Activated naive CD4-positive, alpha-beta T cell treated with anti-CD3 and anti-CD28 coated beads, Interleukin-2, amount 10 ng/mL, durations not matched to agents 7 days and 5 days (primary cell): ENCODE results near the gene PACS1.

Experiments
- CTCF ChIA-PET: fragments of 350-600 bp; sonication (Branson Sonifier 250); formaldehyde crosslinking; loops from one replicate; lab custom pipeline; 2021; ENCODE audit warnings: antibody characterized with exemption; lab: Charles Lee
- DNase-seq: peaks from one replicate; pipeline ENCODE4 v3.0.0-alpha.2; 2020
- H3K27ac Mint-ChIP-seq: one replicate; pipeline ENCODE4 v1.8.0; 2021; ENCODE audit warnings: mild to moderate bottlenecking, moderate library complexity, mixed read lengths
- H3K27me3 Mint-ChIP-seq: one replicate; pipeline ENCODE4 v1.8.0; 2021; ENCODE audit warnings: mild to moderate bottlenecking, mixed read lengths
- H3K36me3 Mint-ChIP-seq: one replicate; pipeline ENCODE4 v1.8.0; 2021; ENCODE audit warnings: mixed read lengths
- H3K4me1 Mint-ChIP-seq: one replicate; pipeline ENCODE4 v1.8.0; 2021; ENCODE audit warnings: mixed read lengths
- H3K4me3 Mint-ChIP-seq: one replicate; pipeline ENCODE4 v1.8.0; 2021; ENCODE audit warnings: mild to moderate bottlenecking, moderate library complexity, mixed read lengths
- H3K9me3 Mint-ChIP-seq: one replicate; pipeline ENCODE4 v1.8.0; 2021; ENCODE audit warnings: mixed read lengths

The PACS1 gene

DNA sequence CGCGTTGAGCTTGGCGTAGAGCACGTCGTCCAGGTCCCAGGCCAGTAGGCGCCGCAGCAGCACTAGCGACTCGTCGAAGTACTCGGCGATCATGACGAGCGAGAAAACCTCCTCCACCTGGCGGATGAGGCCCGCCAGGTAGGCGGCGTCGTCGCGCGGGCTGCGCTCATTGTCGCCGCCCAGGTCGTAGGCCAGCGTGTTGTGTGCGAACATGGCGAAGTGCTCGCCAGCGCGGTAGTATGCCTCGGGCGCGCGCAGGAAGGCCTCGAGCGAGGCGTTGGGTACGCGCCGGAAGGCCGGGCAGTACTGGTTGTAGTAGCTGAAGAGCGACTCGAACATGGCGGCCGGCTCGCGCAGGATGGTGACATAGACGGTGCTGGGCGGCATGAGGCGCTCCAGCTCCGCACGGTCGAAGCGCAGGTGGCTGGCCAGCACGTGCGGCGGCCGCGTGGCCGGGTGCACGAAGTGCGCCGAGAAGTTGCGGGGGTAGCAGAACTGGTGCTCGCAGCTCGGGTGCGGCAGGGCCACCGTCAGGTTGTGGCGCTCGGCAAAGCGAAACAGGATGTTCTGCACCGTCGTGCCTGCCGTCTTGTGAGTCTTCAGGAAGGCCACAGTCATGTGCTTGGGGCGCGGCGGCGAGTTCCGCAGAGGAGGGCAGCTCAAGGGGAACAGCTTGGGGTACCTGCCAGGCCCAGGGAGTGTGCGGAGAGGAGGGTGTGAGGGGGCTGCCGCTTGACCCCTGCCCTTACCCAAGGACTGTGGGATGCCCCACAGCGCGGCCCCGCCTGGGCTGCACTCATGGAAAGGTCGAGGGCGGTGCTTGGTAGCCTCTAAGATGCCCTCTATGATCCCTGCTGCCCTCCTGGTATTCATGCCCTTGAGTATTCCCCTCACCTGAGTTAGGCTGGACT is 26.8 kb upstream of the PACS1 start:
- Mint-ChIP-seq H3K36me3 (no peaks in the 10 kb centered on the region), H3K4me1 (peaks cover 11% of the 10 kb centered on the region), H3K4me3 (no peak overlapping the region), H3K9me3 (no peaks in the 10 kb centered on the region), H3K27ac (no peak overlapping the region), H3K27me3 (peaks cover 74% of the 10 kb centered on the region)
- DNase-seq = no peak
- CTCF ChIA-PET = interaction anchor here (0.8 to 4.0 kb wide), 6 partner anchors 8 to 92 kb away, joined by 3 to 32 read pairs (median 4); no protein-coding TSS in a partner anchor

DNA sequence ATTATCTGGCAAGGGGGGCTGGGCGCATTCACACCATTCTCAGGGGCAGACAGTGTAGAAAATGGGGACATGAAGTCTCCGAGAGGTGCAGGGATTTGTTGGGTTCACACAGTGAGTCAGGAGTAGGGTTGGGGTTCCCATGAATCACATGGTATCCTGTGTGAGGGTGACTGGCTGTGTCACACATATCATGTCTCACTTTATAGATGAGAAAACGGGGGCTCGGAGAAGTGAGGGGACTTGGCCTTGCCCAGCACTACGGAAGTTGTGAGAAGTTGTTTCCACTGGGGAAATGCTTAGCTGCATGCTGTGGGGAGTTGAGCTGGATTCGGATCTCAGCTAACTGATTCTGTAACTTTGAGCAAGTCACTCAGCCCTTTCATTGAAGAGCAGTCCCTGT is 25.3 kb upstream of the PACS1 start:
- Mint-ChIP-seq H3K9me3 (no peaks in the 10 kb centered on the region), H3K36me3 (no peaks in the 10 kb centered on the region), H3K27ac (peak overlapping the region; percentile 30), H3K4me3 (no peak overlapping the region), H3K4me1 (peaks cover 20% of the 10 kb centered on the region), H3K27me3 (peaks cover 73% of the 10 kb centered on the region)
- DNase-seq = no peak
- CTCF ChIA-PET = interaction anchor here (0.6 to 4.0 kb wide), 40 partner anchors 9 to 340 kb away, joined by 3 to 32 read pairs (median 4); partner anchors contain the start of genes BANF1, CATSPER1, KAT5 and RNASEH2C

DNA sequence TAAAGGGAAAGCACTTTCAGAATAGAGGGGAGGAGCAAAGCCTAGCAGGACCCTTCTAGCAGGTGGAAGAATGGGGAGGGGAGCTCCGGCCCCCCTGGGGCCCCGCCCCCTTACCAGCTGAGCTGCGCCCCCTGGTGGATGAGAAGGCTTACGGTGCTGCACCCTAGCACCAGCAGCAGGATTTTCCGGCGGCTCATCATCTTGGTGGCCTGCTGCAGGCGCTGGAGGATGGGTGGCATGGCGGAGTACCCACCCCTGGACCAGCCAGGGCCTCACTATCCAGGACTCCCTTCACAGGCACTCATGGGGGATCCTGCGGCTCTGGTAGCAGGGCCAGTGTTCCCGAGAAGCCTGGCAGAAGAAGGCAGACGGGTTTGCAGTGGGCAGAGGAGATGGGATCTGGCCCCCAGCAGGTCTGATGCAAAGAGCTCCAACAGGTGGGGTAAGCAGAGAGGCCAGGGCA is 24.9 kb upstream of the PACS1 start:
- Mint-ChIP-seq H3K36me3 (no peaks in the 10 kb centered on the region), H3K4me3 (no peak overlapping the region), H3K9me3 (no peaks in the 10 kb centered on the region), H3K27ac (peak overlapping the region; percentile 30), H3K27me3 (peaks cover 70% of the 10 kb centered on the region), H3K4me1 (peaks cover 25% of the 10 kb centered on the region)
- CTCF ChIA-PET = interaction anchor here (0.6 to 4.0 kb wide), 38 partner anchors 8 to 341 kb away, joined by 3 to 32 read pairs (median 4); partner anchors contain the start of genes BANF1, CATSPER1, CCDC85B and KAT5
- DNase-seq = peak; percentile 89

DNA sequence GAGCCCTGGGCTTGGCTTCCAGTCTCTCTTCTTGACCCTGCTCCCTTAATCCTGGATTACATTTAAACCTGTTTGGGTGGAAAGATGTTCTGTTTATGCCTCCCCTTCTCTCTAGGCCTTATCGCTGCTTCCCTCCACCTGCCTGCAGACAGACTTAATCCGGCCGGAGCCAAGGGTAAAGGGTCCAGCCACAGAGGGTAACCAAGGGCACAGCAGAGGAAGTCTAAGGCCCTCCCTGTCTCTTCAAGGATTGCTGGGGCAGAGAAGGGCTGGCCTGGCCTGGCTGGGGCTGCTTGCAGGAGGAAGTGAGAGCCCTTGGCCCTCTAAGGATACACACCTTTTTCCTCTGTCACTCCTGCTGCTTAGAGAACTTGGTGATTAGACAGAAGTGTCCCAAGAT is 23.2 kb upstream of the PACS1 start:
- no peaks in the 10 kb centered on the region for H3K36me3 Mint-ChIP-seq
- peaks cover 36% of the 10 kb centered on the region for H3K4me1 Mint-ChIP-seq
- H3K9me3 Mint-ChIP-seq = no peaks in the 10 kb centered on the region
- no peak overlapping the region for H3K4me3 Mint-ChIP-seq
- peaks cover 59% of the 10 kb centered on the region for H3K27me3 Mint-ChIP-seq
- H3K27ac Mint-ChIP-seq = no peak overlapping the region
- CTCF ChIA-PET = interaction anchor here (1.1 to 3.8 kb wide), 4 partner anchors 11 to 88 kb away, joined by 4 to 28 read pairs (median 4); no protein-coding TSS in a partner anchor
- DNase-seq = no peak

DNA sequence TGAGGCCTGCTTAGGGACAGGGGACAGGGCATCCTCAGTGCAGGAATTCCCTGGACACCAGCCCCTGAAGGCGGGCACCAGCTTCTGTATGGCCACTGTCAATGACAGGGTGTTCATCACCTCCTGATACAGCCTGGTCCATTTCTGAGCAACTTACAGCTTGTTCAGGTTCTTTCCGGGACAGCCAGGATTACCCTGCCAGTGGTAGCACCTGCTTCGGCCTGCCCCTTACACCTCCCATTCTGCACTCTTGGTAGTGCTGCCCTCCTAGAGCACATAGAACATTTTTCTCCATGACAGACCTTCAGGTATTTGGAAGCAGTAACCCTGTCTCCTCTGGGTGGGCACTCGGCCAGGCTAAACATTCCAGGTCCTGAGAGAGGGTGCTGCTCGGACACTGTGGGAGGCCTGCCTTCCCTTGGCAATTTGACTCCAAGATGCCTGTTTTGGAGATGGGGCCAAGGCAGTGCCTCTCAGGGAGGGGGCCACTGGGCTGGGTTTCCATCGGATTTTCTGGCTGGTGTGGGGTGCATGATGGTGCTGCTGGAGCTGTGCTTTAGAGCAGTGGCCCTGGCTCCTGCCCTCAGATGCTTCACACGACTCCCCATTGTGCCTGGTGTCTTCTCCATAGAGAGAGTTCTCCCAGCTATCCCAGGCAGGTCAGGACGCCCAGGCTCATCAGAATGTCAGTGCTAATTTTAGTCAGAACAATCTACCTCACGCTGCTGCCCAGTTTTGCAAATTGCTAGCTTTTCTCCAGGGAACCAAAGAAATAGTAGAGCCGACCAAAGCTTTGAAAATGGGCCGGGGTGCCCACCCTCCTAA is 22.3 kb upstream of the PACS1 start:
- CTCF ChIA-PET = interaction anchor here (0.5 to 1.9 kb wide), 4 partner anchors 14 to 146 kb away, joined by 3 to 4 read pairs (median 4); no protein-coding TSS in a partner anchor
- H3K4me3 Mint-ChIP-seq = no peak overlapping the region
- DNase-seq = no peak
- peaks cover 55% of the 10 kb centered on the region for H3K27me3 Mint-ChIP-seq
- no peak overlapping the region for H3K27ac Mint-ChIP-seq
- H3K4me1 Mint-ChIP-seq = peaks cover 42% of the 10 kb centered on the region
- H3K9me3 Mint-ChIP-seq = no peaks in the 10 kb centered on the region
- peaks cover 5% of the 10 kb centered on the region for H3K36me3 Mint-ChIP-seq

DNA sequence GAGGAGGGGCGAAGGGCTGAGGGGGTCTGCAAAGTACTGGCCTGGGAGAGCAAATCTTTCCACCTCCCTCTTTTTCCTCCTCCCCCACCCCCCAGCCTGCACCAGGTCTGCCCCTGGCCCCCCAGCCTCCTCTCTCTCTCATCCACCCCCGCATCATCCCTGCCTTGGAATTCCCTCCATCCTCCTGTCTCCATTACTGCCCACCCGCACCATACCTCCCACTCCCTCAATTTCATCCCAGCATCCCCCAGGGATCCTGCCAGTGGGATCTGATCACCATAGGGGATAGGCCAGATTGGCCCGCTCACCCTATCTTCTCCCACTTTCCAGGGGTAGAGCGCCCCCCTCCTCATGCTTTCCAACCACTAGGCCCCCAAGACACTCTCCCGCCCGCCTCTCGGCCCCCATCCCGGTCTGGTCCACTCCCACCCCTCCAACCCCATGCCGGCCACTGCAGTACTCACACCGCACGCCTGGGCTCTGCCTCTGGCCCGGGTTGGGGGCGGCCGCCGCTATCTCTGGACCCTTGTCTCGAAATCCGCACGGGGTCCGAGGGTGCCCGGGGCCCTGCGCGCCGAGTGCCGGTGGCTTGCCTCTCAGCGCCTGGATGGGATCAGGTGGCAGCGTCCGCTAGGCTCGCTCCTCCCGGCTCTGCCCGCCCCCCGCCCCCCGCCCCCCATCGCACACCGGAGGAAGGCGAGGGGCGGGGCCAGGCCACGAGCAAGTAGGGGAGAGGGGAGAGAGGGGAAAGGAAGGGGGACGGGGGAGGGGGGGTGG is 21.3 kb upstream of the PACS1 start, which contains the start of gene GAL3ST3:
GAL3ST3 (minus strand) TSS at position 615 of the 777 bp plus-strand sequence. CDS start 3,746 bp downstream, outside the sequence.
- H3K4me3 Mint-ChIP-seq = no peak within 1 kb of the TSS
- CTCF ChIA-PET = no interaction called here

DNA sequence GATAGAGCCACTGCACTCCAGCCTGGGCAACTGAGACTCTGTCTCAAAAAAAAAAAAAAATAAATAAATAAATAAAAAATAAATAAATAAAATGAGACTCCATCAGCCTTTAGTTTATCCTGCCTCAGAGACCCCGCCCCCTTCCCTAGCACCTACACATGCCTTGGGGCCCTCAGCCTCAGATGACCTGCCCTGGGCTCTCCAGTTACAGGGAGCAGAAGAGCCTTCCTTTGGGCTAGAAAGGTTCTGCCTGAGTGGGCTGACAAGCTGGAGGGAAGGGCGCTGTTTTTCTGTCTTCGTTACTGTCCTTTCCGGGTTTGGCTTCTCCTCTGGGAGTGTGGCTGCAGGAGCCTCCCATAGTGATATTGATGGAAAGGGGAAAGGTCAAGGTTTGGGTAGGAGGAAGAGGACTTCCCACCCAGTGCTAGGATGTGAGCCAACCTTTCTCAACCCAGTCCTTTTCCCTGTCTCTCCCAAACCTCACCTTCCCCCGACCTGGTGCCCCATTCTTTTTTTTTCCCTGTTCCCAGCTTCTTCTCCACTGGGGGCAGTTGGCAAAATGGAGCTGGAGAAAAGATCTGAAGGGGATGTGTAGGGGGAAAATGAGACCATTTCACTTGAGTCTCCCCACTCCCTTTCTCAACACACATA is 19.4 kb upstream of the PACS1 start:
- H3K36me3 Mint-ChIP-seq = peaks cover 26% of the 10 kb centered on the region
- CTCF ChIA-PET = interaction anchor here (1.1 to 5.9 kb wide), 2 partner anchors 18 to 85 kb away, joined by 3 to 48 read pairs; partner anchors contain the start of gene PACS1
- no peaks in the 10 kb centered on the region for H3K9me3 Mint-ChIP-seq
- H3K27ac Mint-ChIP-seq = peak overlapping the region; percentile 79
- H3K4me1 Mint-ChIP-seq = peaks cover 48% of the 10 kb centered on the region
- peak overlapping the region; percentile 93 for H3K4me3 Mint-ChIP-seq
- no peak for DNase-seq
- peaks cover 38% of the 10 kb centered on the region for H3K27me3 Mint-ChIP-seq

More for the DNA sequence above, 21.3 kb upstream of the PACS1 start, which contains the start of gene GAL3ST3:
- H3K36me3 Mint-ChIP-seq = peaks cover 15% of the 10 kb centered on the region
- H3K27me3 Mint-ChIP-seq = peaks cover 51% of the 10 kb centered on the region
- DNase-seq = peak; percentile 35
- peak within 1 kb of the TSS; percentile 9 for H3K27ac Mint-ChIP-seq
- no peaks in the 10 kb centered on the region for H3K9me3 Mint-ChIP-seq
- peaks cover 51% of the 10 kb centered on the region for H3K4me1 Mint-ChIP-seq

DNA sequence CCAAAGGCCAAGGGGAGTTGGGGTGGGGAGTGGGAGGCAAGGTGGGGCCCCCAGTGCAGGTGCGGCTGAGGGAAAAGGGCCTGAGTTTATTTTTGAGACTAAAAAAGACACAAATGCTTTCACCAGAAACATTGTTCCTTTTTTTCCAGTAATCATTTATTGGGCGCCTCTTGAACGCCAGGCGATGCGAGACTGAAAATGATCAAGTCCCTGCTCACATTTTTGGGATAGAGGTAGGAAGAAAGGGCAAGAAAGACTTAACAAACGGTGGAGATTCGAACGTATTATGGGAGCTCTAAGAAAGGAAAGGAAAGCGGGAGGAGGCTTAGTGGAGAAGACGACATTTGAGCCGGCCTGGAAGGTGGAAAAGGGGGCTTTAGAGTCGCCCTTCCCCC is 18.7 kb upstream of the PACS1 start:
- Mint-ChIP-seq H3K27me3 (peaks cover 33% of the 10 kb centered on the region), H3K27ac (peak overlapping the region; percentile 79), H3K4me1 (peaks cover 48% of the 10 kb centered on the region), H3K9me3 (no peaks in the 10 kb centered on the region), H3K36me3 (peaks cover 28% of the 10 kb centered on the region), H3K4me3 (peak overlapping the region; percentile 93)
- CTCF ChIA-PET = interaction anchor here (1.1 to 5.9 kb wide), 2 partner anchors 17 to 84 kb away, joined by 3 to 48 read pairs; partner anchors contain the start of gene PACS1
- DNase-seq = no peak

DNA sequence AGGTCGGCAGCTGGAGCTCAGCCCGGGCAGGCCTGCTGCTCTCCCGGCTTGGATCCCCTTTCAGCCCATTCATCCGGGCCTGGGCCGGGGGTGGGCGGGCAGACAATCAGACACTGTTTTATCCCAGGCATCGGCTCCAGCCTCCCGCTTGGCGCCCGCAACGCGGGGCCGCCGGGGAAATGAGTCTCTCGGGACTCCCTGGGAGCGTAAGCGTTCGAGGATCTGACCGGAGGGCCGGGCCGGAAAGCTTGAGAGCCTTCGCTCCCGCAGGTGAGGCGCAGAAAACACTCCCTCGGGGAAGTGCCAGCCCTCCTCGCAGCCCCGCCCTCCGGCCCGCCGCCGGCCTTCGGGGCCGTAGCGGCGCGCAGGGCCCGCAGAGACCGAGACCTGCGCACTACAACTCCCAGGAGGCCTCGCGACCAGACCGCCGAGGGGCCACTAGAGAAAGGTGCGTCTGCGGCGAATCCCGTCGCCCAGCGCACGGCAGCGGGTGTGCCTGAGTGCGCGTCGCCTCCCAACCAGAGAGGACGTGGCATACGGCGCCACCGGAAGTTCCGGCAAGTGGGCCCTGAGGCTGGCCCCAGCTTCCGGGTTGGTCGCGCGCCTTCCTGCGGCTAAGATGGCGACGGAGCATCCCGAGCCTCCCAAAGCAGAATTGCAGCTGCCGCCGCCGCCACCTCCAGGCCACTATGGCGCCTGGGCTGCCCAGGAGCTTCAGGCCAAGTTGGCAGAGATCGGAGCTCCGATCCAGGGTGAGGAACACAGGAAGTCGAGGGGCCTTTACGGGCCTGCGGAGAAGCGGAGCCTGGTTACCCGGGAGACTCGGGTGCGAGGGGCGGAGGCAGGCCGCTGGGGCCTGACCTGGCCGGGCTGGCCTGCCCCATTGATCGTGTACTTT is 18.1 kb upstream of the PACS1 start, which contains the start of gene SF3B2:
SF3B2 (plus strand) TSS at position 599 of the 898 bp plus-strand sequence; CDS start at position 620, 21 bp downstream.
- H3K27ac Mint-ChIP-seq = peak within 1 kb of the TSS; percentile 95
- H3K9me3 Mint-ChIP-seq = no peaks in the 10 kb centered on the region
- peaks cover 27% of the 10 kb centered on the region for H3K27me3 Mint-ChIP-seq
- DNase-seq = peak; percentile 98
- peaks cover 48% of the 10 kb centered on the region for H3K4me1 Mint-ChIP-seq
- CTCF ChIA-PET = interaction anchor here (1.1 to 5.9 kb wide), 5 partner anchors 8 to 83 kb away, joined by 3 to 48 read pairs (median 3); partner anchors contain the start of genes CST6 and PACS1
- peaks cover 29% of the 10 kb centered on the region for H3K36me3 Mint-ChIP-seq
- peak within 1 kb of the TSS; percentile 93 for H3K4me3 Mint-ChIP-seq

DNA sequence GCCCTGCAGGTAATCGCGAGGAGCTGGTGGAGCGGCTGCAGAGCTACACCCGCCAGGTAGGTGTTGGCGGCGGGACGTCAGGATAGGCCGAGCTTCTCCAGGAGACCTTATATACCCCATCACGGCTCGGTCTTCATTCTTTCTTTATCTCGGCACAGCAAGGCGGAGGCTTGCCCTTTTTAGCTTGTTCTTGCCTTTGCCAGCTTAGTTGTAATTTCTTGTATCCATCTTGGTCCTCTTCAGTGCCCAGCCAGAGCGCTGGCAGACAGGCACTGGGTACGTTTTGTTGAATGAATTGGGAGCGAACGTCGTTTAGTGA is 17.4 kb upstream of the PACS1 start:
- H3K27ac Mint-ChIP-seq = peak overlapping the region; percentile 95
- no peak for DNase-seq
- no peaks in the 10 kb centered on the region for H3K9me3 Mint-ChIP-seq
- peaks cover 20% of the 10 kb centered on the region for H3K27me3 Mint-ChIP-seq
- H3K4me3 Mint-ChIP-seq = peak overlapping the region; percentile 93
- peaks cover 35% of the 10 kb centered on the region for H3K36me3 Mint-ChIP-seq
- peaks cover 48% of the 10 kb centered on the region for H3K4me1 Mint-ChIP-seq
- CTCF ChIA-PET = interaction anchor here (1.2 to 5.9 kb wide), 5 partner anchors 7 to 81 kb away, joined by 3 to 48 read pairs (median 3); partner anchors contain the start of genes CST6 and PACS1

DNA sequence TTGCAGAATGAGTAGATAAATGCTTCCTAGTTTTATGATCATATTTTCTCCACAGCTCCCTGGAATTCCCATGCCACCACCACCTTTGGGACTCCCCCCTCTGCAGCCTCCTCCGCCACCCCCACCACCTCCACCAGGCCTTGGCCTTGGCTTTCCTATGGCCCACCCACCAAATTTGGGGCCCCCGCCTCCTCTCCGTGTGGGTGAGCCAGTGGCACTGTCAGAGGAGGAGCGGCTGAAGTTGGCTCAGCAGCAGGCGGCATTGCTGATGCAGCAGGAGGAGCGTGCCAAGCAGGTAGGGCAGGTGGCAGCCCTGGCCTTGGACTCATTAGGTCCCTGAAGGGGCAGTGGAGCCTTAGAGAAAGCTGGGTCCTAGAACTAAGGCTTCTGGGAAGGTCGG is 15.1 kb upstream of the PACS1 start:
- DNase-seq = no peak
- no peak overlapping the region for H3K27ac Mint-ChIP-seq
- H3K9me3 Mint-ChIP-seq = no peaks in the 10 kb centered on the region
- CTCF ChIA-PET = interaction anchor here (1.6 to 5.9 kb wide), 3 partner anchors 10 to 32 kb away, joined by 6 to 48 read pairs (median 6); partner anchors contain the start of gene PACS1
- peaks cover 54% of the 10 kb centered on the region for H3K36me3 Mint-ChIP-seq
- H3K4me1 Mint-ChIP-seq = peaks cover 36% of the 10 kb centered on the region
- no peak overlapping the region for H3K4me3 Mint-ChIP-seq
- no peaks in the 10 kb centered on the region for H3K27me3 Mint-ChIP-seq
